CD4-positive, CD25-positive, alpha-beta regulatory T cell (primary cell): Measurements from ENCODE around the gene RETREG2. TPM values are rescaled to one million over a fixed set of nuclear protein-coding genes. Genes with fewer than 3 reads are reported as not detected.
A peak's percentile ranks its signal among the peaks of the same experiment; 100 is the strongest.

Experiments used
- ATAC-seq, 2 donors: fragments of 150-1000 bp; cut with Tn5 transposase; one replicate each; pipeline ENCODE4 v1.10.0; 2021; ENCODE audit warnings: low read depth in 2 of 2, moderate number of reproducible peaks in 2 of 2, moderate library complexity in 1 of 2
- DNase-seq, 3 donors: peaks; one replicate each; pipeline versions ENCODE4 v3.0.0 to v3.0.0-alpha.2; 2012 to 2022; ENCODE audit warnings: mixed read lengths in 1 of 3
- H3K27ac ChIP-seq: one replicate; pipeline ENCODE4 v1.7.0; 2013; ENCODE audit warnings: mild to moderate bottlenecking, low read length; ENCODE audit not compliant: insufficient read depth, poor library complexity, severe bottlenecking
- H3K27me3 ChIP-seq: one replicate; pipeline ENCODE4 v1.7.0; 2013; ENCODE audit warnings: low read length; ENCODE audit not compliant: control insufficient read depth, insufficient read depth
- H3K36me3 ChIP-seq: one replicate; pipeline ENCODE4 v1.7.0; 2013; ENCODE audit warnings: mild to moderate bottlenecking, low read length, moderate library complexity; ENCODE audit not compliant: control insufficient read depth, insufficient read depth
- H3K4me1 ChIP-seq: 2 replicates; pipeline ENCODE4 v1.7.0; 2013; ENCODE audit warnings: mild to moderate bottlenecking, low read length; ENCODE audit not compliant: insufficient read depth, control insufficient read depth, poor library complexity, severe bottlenecking
- H3K4me3 ChIP-seq: one replicate; pipeline ENCODE4 v1.7.0; 2013; ENCODE audit warnings: low read depth, mild to moderate bottlenecking, low read length, moderate library complexity
- H3K9me3 ChIP-seq, 2 experiments: 1 replicate in 1 of 2; 2 replicates in 1 of 2; pipeline ENCODE4 v1.7.0; 2013; ENCODE audit warnings: low read length in 2 of 2, mild to moderate bottlenecking in 1 of 2, moderate library complexity in 1 of 2; ENCODE audit not compliant: control insufficient read depth in 2 of 2
- H3K27ac Mint-ChIP-seq, 3 donors: one replicate each; pipeline ENCODE4 v1.8.0; 2020 to 2022; ENCODE audit warnings: mild to moderate bottlenecking in 3 of 3, mixed read lengths in 3 of 3, moderate library complexity in 2 of 3
- H3K27me3 Mint-ChIP-seq: one replicate; pipeline ENCODE4 v1.8.0; 2022; ENCODE audit warnings: mild to moderate bottlenecking, mixed read lengths
- H3K36me3 Mint-ChIP-seq: one replicate; pipeline ENCODE4 v1.8.0; 2020; ENCODE audit warnings: mixed read lengths
- H3K4me1 Mint-ChIP-seq, 4 donors: one replicate each; pipeline ENCODE4 v1.8.0; 2020 to 2022; ENCODE audit warnings: mixed read lengths in 4 of 4, mild to moderate bottlenecking in 1 of 4
- H3K4me3 Mint-ChIP-seq, 4 donors: one replicate each; pipeline ENCODE4 v1.8.0; 2020 to 2022; ENCODE audit warnings: mild to moderate bottlenecking in 4 of 4, mixed read lengths in 4 of 4, moderate library complexity in 3 of 4
- H3K9me3 Mint-ChIP-seq, 7 donors: one replicate each; pipeline ENCODE4 v1.8.0; 2020 to 2022; ENCODE audit warnings: mixed read lengths in 7 of 7, mild to moderate bottlenecking in 3 of 7, moderate library complexity in 2 of 7
- polyA plus RNA-seq, 4 donors: library from polyadenylated mRNA; unstranded; fragments of 300-500 nt; fragmentation: Illumina TruSeq; gene quantifications; one replicate each; pipeline ENCODE4 v1.2.3, GENCODE V29; 2021
- total RNA-seq: library from RNA; stranded (reverse); gene quantifications from one replicate; pipeline ENCODE4 v1.2.3, GENCODE V29; 2022

The RETREG2 gene
- total and polyA plus RNA-seq, 5 donors from 2014 or later, result 62.8 to 89.7 (median 77.4) TPM

- ATAC-seq, result no peak
- Mint-ChIP-seq H3K9me3 (no peaks in the 10 kb centered on the region), H3K36me3 (peaks cover 15% of the 10 kb centered on the region), H3K27ac (peak within 1 kb of the TSS in 2 of 3 donors; percentile 15 to 90), H3K27me3 (no peaks in the 10 kb centered on the region), H3K4me1 (peaks cover 12 to 34% (median 21%) of the 10 kb centered on the region in 4 donors), H3K4me3 (peak within 1 kb of the TSS in 1 of 4 donors; percentile 85)
- Histone ChIP-seq H3K9me3 (no peaks in the 10 kb centered on the region), H3K27me3 (no peaks in the 10 kb centered on the region), H3K36me3 (peaks cover 38% of the 10 kb centered on the region), H3K27ac (no peak within 1 kb of the TSS), H3K4me3 (no peak within 1 kb of the TSS), H3K4me1 (peaks cover 20% of the 10 kb centered on the region)
- no peak for DNase-seq
Observed at GRCh38 chr2:219169930-219170654, 8.0 kb upstream of the RETREG2 start, which contains the start of gene SLC23A3. Gene SLC23A3, minus strand, starts transcription at chr2:219170029. Its CDS starts 45 bp downstream, at chr2:219169984.

DNA sequence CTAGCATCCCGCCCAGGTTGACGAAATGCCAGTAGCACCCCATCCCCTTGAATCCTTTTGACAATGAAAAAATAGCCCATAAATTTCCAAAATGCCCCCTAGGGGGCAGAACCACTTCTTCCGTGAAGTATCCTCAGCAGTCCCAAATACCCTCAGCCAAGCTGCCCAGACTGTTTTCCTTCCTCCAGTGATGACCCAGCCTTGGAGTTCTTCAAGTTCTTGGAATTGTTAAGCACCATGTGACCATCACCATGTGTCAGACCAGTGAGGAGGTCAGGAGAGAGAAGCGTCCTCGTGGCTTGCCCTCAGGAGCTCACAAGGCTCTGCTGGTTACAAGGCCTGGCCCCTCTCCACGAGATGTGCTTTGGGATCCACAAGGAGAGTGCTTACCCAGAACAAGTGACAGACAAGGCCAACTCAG is 6.8 kb upstream of the RETREG2 start:
- Histone ChIP-seq H3K9me3 (no peaks in the 10 kb centered on the region), H3K36me3 (peaks cover 38% of the 10 kb centered on the region), H3K27ac (peak overlapping the region; percentile 55), H3K4me1 (peaks cover 32% of the 10 kb centered on the region), H3K27me3 (no peaks in the 10 kb centered on the region), H3K4me3 (no peak overlapping the region)
- Mint-ChIP-seq H3K27ac (peak overlapping the region; percentile 52 to 90 (median 83)), H3K4me3 (peak overlapping the region in 2 of 4 donors; percentile 19 to 85), H3K27me3 (no peaks in the 10 kb centered on the region), H3K9me3 (no peaks in the 10 kb centered on the region), H3K36me3 (peaks cover 11% of the 10 kb centered on the region), H3K4me1 (peaks cover 12 to 44% (median 27%) of the 10 kb centered on the region in 4 donors)
- ATAC-seq (no peak), DNase-seq (peak in 2 of 3 donors; percentile 47 to 58)

- H3K27me3 Mint-ChIP-seq, result peaks cover 7% of the 10 kb centered on the region
- H3K4me1 Mint-ChIP-seq, result peaks cover 12 to 49% (median 31%) of the 10 kb centered on the region in 4 donors
- ATAC-seq (no peak), DNase-seq (no peak)
- H3K27ac ChIP-seq, result no peak overlapping the region
- no peaks in the 10 kb centered on the region for H3K27me3 ChIP-seq
- H3K36me3 ChIP-seq, result peaks cover 38% of the 10 kb centered on the region
- H3K9me3 ChIP-seq, result no peaks in the 10 kb centered on the region
- peak overlapping the region in 1 of 4 donors; percentile 85 for H3K4me3 Mint-ChIP-seq
- no peak overlapping the region for H3K4me3 ChIP-seq
- peak overlapping the region in 2 of 3 donors; percentile 12 to 79 for H3K27ac Mint-ChIP-seq
- H3K4me1 ChIP-seq, result peaks cover 42% of the 10 kb centered on the region
- peaks cover 11% of the 10 kb centered on the region for H3K36me3 Mint-ChIP-seq
- H3K9me3 Mint-ChIP-seq, result no peaks in the 10 kb centered on the region
Observed at GRCh38 chr2:219172231-219173154, 5.6 kb upstream of the RETREG2 start.

GRCh38 chr2:219173176-219173575 is 4.9 kb upstream of the RETREG2 start:
- Mint-ChIP-seq H3K4me3 (no peak overlapping the region), H3K27me3 (peaks cover 11% of the 10 kb centered on the region), H3K36me3 (peaks cover 11% of the 10 kb centered on the region), H3K9me3 (no peaks in the 10 kb centered on the region), H3K4me1 (peaks cover 12 to 51% (median 32%) of the 10 kb centered on the region in 4 donors), H3K27ac (peak overlapping the region in 2 of 3 donors; percentile 12 to 82)
- H3K4me3 ChIP-seq, result no peak overlapping the region
- H3K4me1 ChIP-seq, result peaks cover 47% of the 10 kb centered on the region
- no peaks in the 10 kb centered on the region for H3K9me3 ChIP-seq
- ATAC-seq (no peak), DNase-seq (no peak)
- H3K27me3 ChIP-seq, result no peaks in the 10 kb centered on the region
- H3K27ac ChIP-seq, result no peak overlapping the region
- H3K36me3 ChIP-seq, result peaks cover 36% of the 10 kb centered on the region

GRCh38 chr2:219174146-219174545 is 3.9 kb upstream of the RETREG2 start:
- Mint-ChIP-seq H3K4me3 (peak overlapping the region; percentile 47 to 97 (median 87)), H3K36me3 (peaks cover 11% of the 10 kb centered on the region), H3K4me1 (peaks cover 16 to 56% (median 35%) of the 10 kb centered on the region in 4 donors), H3K9me3 (no peaks in the 10 kb centered on the region), H3K27ac (peak overlapping the region; percentile 63 to 89 (median 80)), H3K27me3 (peaks cover 11% of the 10 kb centered on the region)
- Histone ChIP-seq H3K36me3 (peaks cover 36% of the 10 kb centered on the region), H3K27ac (no peak overlapping the region), H3K4me1 (peaks cover 55% of the 10 kb centered on the region), H3K9me3 (no peaks in the 10 kb centered on the region), H3K27me3 (no peaks in the 10 kb centered on the region), H3K4me3 (no peak overlapping the region)
- ATAC-seq (no peak), DNase-seq (no peak)

GRCh38 chr2:219174801-219175200 is 3.3 kb upstream of the RETREG2 start:
- Histone ChIP-seq H3K27me3 (no peaks in the 10 kb centered on the region), H3K36me3 (peaks cover 38% of the 10 kb centered on the region), H3K4me3 (peak overlapping the region; percentile 30), H3K27ac (no peak overlapping the region), H3K4me1 (peaks cover 61% of the 10 kb centered on the region), H3K9me3 (no peaks in the 10 kb centered on the region)
- Mint-ChIP-seq H3K27me3 (peaks cover 11% of the 10 kb centered on the region), H3K27ac (peak overlapping the region in 2 of 3 donors; percentile 85 to 99), H3K4me3 (peak overlapping the region; percentile 89 to 97 (median 94)), H3K36me3 (peaks cover 11% of the 10 kb centered on the region), H3K9me3 (no peaks in the 10 kb centered on the region), H3K4me1 (peaks cover 20 to 63% (median 40%) of the 10 kb centered on the region in 4 donors)
- DNase-seq (no peak), ATAC-seq (no peak)

DNA sequence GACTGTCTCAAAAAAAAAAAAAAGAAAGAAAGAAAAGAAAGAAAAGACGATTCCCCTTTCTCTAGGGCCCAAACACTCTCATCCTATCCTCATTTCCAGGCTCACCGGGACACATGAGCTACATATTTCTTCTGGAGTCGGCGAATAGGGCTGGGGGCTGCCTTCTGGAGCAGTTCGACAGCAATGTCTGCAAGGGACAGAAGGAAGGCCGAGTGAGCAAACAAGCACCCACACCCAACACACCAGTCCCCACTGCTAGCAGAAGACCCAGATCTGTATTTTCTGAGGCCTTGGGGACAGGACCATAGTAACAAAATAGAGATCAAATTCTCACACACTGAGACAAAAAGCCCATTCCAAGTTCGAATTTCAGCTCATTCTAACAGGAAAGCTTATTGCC is 2.6 kb upstream of the RETREG2 start:
- H3K4me3 ChIP-seq, result peak overlapping the region; percentile 86
- H3K36me3 ChIP-seq, result peaks cover 45% of the 10 kb centered on the region
- no peak for ATAC-seq
- no peak for DNase-seq
- Mint-ChIP-seq H3K36me3 (peaks cover 13% of the 10 kb centered on the region), H3K27ac (peak overlapping the region; percentile 85 to 99 (median 92)), H3K27me3 (peaks cover 11% of the 10 kb centered on the region), H3K4me3 (peak overlapping the region; percentile 89 to 97 (median 94)), H3K9me3 (no peaks in the 10 kb centered on the region), H3K4me1 (peaks cover 20 to 70% (median 46%) of the 10 kb centered on the region in 4 donors)
- peaks cover 64% of the 10 kb centered on the region for H3K4me1 ChIP-seq
- peak overlapping the region; percentile 98 for H3K27ac ChIP-seq
- H3K27me3 ChIP-seq, result no peaks in the 10 kb centered on the region
- no peaks in the 10 kb centered on the region for H3K9me3 ChIP-seq
